MCF 10A (cell line): Measurements from ENCODE around the gene OR2T27. TPM values are rescaled to one million over a fixed set of nuclear protein-coding genes. Genes with fewer than 3 reads are reported as not detected.

Experiments used
- BruUV-seq: library from RNA; stranded (reverse); fragments of 400-500 nt; replicated peaks from 2 replicates; lab custom pipeline; 2021; lab: Mats Ljungman, UMichigan
- CTCF ChIA-PET: fragments of 300-600 bp; sonication (Branson Sonifier 250); formaldehyde crosslinking; extraction: SDS; loops from one replicate; lab custom pipeline; 2021; ENCODE audit warnings: antibody characterized with exemption, inconsistent platforms; lab: Yijun Ruan, JAX
- POLR2A ChIA-PET: fragments of 300-600, 350-650 bp; sonication (Branson Sonifier 250); formaldehyde crosslinking; extraction: SDS; loops from one replicate; lab custom pipeline; 2020; ENCODE audit warnings: antibody characterized with exemption, inconsistent platforms; lab: Yijun Ruan, JAX
- DNase-seq: peaks from one replicate; pipeline ENCODE4 v3.0.0-alpha.2; 2018; ENCODE audit not compliant: unreplicated experiment
- H3K27ac Mint-ChIP-seq: one replicate; pipeline ENCODE4 v1.8.0; 2022; ENCODE audit warnings: mild to moderate bottlenecking, low read depth, mixed read lengths; ENCODE audit not compliant: unreplicated experiment
- H3K27me3 Mint-ChIP-seq: one replicate; pipeline ENCODE4 v1.8.0; 2022; ENCODE audit warnings: mixed read lengths; ENCODE audit not compliant: insufficient read depth, unreplicated experiment
- H3K36me3 Mint-ChIP-seq: one replicate; pipeline ENCODE4 v1.8.0; 2022; ENCODE audit warnings: mild to moderate bottlenecking, moderate library complexity, mixed read lengths; ENCODE audit not compliant: insufficient read depth, unreplicated experiment
- H3K4me1 Mint-ChIP-seq: one replicate; pipeline ENCODE4 v1.8.0; 2022; ENCODE audit warnings: mixed read lengths; ENCODE audit not compliant: insufficient read depth, unreplicated experiment
- H3K4me3 Mint-ChIP-seq: one replicate; pipeline ENCODE4 v1.8.0; 2022; ENCODE audit warnings: mild to moderate bottlenecking, moderate library complexity, mixed read lengths; ENCODE audit not compliant: unreplicated experiment
- H3K9me3 Mint-ChIP-seq: one replicate; pipeline ENCODE4 v1.8.0; 2022; ENCODE audit warnings: mixed read lengths; ENCODE audit not compliant: unreplicated experiment
- intact Hi-C: fragments of 100-400 bp; cut with micrococcal nuclease; formaldehyde crosslinking; loops from 2 replicates; pipeline ENCODE4 v1.14.1; 2022
- total RNA-seq: library from RNA; stranded (reverse); gene quantifications from 2 replicates; pipeline ENCODE4 v1.2.3, GENCODE V29; 2022
- TF ChIP-seq, protein P1 (sequence below): fragments of 200-600 bp; IDR thresholded peaks from one replicate; pipeline ENCODE4 v1.8.0; 2022; ENCODE audit warnings: antibody characterized with exemption, mild to moderate bottlenecking; ENCODE audit not compliant: unreplicated experiment

The OR2T27 gene
- total RNA-seq, 1 experiment from 2014 or later = not detected

DNA sequence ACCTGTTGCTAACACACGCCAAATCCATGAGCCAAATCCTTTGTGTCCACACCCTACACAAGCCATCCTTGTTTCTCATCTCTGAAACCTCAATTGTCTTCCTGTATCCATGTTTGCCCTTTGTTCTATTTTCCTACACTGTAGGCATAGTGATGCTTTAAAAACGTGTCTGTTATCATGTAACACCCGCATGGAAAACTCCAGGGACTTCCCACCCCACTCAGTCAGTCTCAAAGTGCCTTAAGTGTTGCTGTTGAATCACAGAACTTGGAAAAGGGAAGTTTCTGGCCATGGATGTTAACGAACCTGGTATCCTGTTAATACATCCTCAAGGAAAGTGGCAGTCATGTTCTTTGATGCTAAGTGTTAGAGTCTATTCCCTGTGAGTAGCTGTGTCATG lies 30.2 kb downstream of the OR2T27 start:
- Mint-ChIP-seq H3K27me3 (no peaks in the 10 kb centered on the region), H3K9me3 (no peaks in the 10 kb centered on the region), H3K4me3 (no peak overlapping the region), H3K27ac (no peak overlapping the region), H3K4me1 (no peaks in the 10 kb centered on the region), H3K36me3 (no peaks in the 10 kb centered on the region)
- POLR2A ChIA-PET = interaction anchor here (1.0 to 1.3 kb wide), 2 partner anchors 181 to 213 kb away, joined by 3 to 5 read pairs; partner anchors contain the start of gene ZNF672
- BruUV-seq = no TSS peak
- CTCF ChIA-PET = interaction anchor here (0.6 to 9.6 kb wide), 8 partner anchors 13 to 299 kb away, joined by 3 to 159 read pairs (median 4); no protein-coding TSS in a partner anchor
- intact Hi-C loops = no loop called here
- TF ChIP-seq, protein P1, sequence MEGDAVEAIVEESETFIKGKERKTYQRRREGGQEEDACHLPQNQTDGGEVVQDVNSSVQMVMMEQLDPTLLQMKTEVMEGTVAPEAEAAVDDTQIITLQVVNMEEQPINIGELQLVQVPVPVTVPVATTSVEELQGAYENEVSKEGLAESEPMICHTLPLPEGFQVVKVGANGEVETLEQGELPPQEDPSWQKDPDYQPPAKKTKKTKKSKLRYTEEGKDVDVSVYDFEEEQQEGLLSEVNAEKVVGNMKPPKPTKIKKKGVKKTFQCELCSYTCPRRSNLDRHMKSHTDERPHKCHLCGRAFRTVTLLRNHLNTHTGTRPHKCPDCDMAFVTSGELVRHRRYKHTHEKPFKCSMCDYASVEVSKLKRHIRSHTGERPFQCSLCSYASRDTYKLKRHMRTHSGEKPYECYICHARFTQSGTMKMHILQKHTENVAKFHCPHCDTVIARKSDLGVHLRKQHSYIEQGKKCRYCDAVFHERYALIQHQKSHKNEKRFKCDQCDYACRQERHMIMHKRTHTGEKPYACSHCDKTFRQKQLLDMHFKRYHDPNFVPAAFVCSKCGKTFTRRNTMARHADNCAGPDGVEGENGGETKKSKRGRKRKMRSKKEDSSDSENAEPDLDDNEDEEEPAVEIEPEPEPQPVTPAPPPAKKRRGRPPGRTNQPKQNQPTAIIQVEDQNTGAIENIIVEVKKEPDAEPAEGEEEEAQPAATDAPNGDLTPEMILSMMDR = no peak
- DNase-seq = no peak

DNA sequence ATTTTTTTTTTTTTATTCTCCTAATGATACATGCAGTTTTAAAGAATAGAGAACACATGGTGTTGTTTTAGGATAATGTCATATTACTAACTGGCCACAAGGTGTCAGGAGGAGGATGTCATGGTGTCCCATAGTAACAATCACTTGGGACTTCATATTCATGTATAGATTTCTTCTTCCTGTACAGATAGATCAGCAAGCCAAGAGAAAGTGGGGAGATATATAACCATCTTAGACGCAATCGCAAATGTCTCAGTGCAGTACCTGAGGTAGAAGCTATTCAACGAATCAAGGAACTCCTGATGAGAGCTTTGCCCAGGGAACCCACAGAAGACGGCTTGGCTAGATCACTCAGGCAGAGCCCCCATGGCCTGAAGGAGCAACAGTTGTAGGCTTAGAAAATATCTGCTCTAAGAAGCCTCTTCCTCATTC lies 32.7 kb downstream of the OR2T27 start:
- Mint-ChIP-seq H3K4me3 (no peak overlapping the region), H3K27ac (no peak overlapping the region), H3K9me3 (no peaks in the 10 kb centered on the region), H3K4me1 (peaks cover 9% of the 10 kb centered on the region), H3K36me3 (no peaks in the 10 kb centered on the region), H3K27me3 (no peaks in the 10 kb centered on the region)
- no TSS peak for BruUV-seq
- POLR2A ChIA-PET = interaction anchor here (0.6 to 2.0 kb wide), 4 partner anchors 40 to 203 kb away, joined by 3 to 6 read pairs (median 4); partner anchors contain the start of gene SH3BP5L
- DNase-seq = peak; percentile 71
- TF ChIP-seq, protein P1 = peak; percentile 74
- CTCF ChIA-PET = interaction anchor here (0.6 to 9.6 kb wide), 41 partner anchors 9 to 907 kb away, joined by 3 to 159 read pairs (median 4); no protein-coding TSS in a partner anchor
- intact Hi-C loops = loop anchor here (1.0 kb wide), 4 partner anchors 65 to 199 kb away; no protein-coding TSS in a partner anchor

- Mint-ChIP-seq H3K36me3 (no peaks in the 10 kb centered on the region), H3K9me3 (no peaks in the 10 kb centered on the region), H3K4me3 (no peak overlapping the region), H3K27ac (no peak overlapping the region), H3K4me1 (peaks cover 9% of the 10 kb centered on the region), H3K27me3 (no peaks in the 10 kb centered on the region)
- TF ChIP-seq, protein P1 = no peak
- CTCF ChIA-PET = interaction anchor here (0.5 to 9.6 kb wide), 30 partner anchors 9 to 1030 kb away, joined by 3 to 159 read pairs (median 5); partner anchors contain the start of gene OR2L13
- POLR2A ChIA-PET = interaction anchor here (0.7 to 2.0 kb wide), 2 partner anchors 176 to 204 kb away, joined by 3 to 6 read pairs; partner anchors contain the start of gene SH3BP5L
- BruUV-seq = no TSS peak
- intact Hi-C loops = loop anchor here (1.0 kb wide), 4 partner anchors 66 to 200 kb away; no protein-coding TSS in a partner anchor
- no peak for DNase-seq
These were observed 33.6 kb downstream of the OR2T27 start for GRCh38 chr1:248621770-248622169.

DNA sequence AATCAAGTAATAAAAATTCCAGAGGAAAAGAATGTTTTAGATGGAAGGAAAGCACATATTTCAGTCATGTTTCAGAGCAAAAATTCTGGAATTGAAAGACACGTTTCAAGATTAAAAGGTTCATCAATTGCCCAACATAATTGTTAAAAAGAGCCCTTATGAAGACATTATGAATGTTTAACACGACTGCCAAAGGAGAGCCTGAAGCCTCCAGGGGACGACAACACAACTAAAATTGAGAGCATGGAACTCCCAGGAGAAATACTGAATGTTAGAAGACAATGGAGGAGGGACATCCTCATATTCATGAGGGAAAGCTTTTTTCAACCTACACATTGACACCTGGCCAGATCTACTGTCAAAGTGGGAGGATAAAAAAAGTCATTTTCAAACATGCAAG lies 36.5 kb downstream of the OR2T27 start:
- no peak overlapping the region for H3K4me3 Mint-ChIP-seq
- intact Hi-C loops = loop anchor here (2.0 to 5.0 kb wide), 2 partner anchors 376 to 937 kb away; no protein-coding TSS in a partner anchor
- CTCF ChIA-PET = interaction anchor here (0.5 to 9.6 kb wide), 20 partner anchors 9 to 1197 kb away, joined by 3 to 159 read pairs (median 4); no protein-coding TSS in a partner anchor

More for the DNA sequence above, 36.5 kb downstream of the OR2T27 start:
- BruUV-seq = no TSS peak
- TF ChIP-seq, protein P1 = peak; percentile 91
- Mint-ChIP-seq H3K36me3 (no peaks in the 10 kb centered on the region), H3K9me3 (no peaks in the 10 kb centered on the region), H3K4me1 (peaks cover 9% of the 10 kb centered on the region), H3K27me3 (no peaks in the 10 kb centered on the region), H3K27ac (no peak overlapping the region)
- POLR2A ChIA-PET = no interaction called here
- peak; percentile 80 for DNase-seq
